ENCODE measurements around the gene ANKRD27. TPM values are rescaled to one million over a fixed set of nuclear protein-coding genes. Genes with fewer than 3 reads are reported as not detected.

Gene ANKRD27
- total and polyA plus RNA-seq, 4 donors: 13.8 to 20.7 (median 17.9) TPM

DNA sequence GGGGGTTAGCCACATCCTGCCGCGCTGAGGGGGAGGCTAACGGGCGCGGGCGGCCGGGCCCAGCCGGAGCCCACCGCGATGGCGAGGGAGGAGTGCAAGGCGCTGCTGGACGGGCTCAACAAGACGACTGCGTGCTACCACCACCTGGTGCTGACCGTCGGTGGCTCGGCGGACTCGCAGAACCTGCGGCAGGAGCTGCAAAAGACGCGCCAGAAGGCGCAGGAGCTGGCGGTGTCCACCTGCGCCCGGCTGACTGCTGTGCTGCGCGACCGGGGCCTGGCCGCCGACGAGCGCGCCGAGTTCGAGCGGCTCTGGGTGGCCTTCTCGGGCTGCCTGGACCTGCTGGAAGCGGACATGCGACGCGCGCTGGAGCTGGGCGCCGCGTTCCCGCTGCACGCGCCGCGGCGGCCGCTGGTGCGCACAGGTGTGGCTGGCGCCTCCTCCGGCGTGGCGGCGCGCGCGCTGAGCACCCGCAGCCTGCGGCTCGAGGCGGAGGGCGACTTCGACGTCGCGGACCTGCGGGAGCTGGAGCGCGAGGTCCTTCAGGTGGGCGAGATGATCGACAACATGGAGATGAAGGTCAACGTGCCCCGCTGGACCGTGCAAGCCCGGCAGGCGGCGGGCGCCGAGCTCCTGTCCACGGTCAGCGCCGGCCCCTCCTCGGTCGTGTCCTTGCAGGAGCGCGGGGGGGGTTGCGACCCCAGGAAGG lies 1.4 kb upstream of the ANKRD27 start:
- H3K9me3 ChIP-seq (ENCODE audit: control insufficient read depth, insufficient read depth, low read length): no peaks in the 10 kb centered on the region
- H3K27ac ChIP-seq (ENCODE audit: low read depth, low read length): no peak overlapping the region
- peaks cover 3% of the 10 kb centered on the region for H3K36me3 ChIP-seq (ENCODE audit: control insufficient read depth, insufficient read depth, low read length)
- 2% methylated on average over 93 of the region's 93 CpGs for WGBS (ENCODE audit: insufficient coverage)
- peaks cover 23% of the 10 kb centered on the region for H3K27me3 ChIP-seq (ENCODE audit: control insufficient read depth, insufficient read depth, low read length)
- H3K4me3 ChIP-seq (ENCODE audit: low read depth, low read length): no peak overlapping the region
- H3K4me1 ChIP-seq (ENCODE audit: control insufficient read depth, insufficient read depth, low read length): peaks cover 29% of the 10 kb centered on the region
- no peak for DNase-seq (ENCODE audit: low read depth in 4 of 6, low spot score in 6 of 6)

- H3K36me3 ChIP-seq (ENCODE audit: control insufficient read depth, insufficient read depth, low read length): peaks cover 3% of the 10 kb centered on the region
These were observed 773 bp upstream of the ANKRD27 start, which contains the start of gene RGS9BP for GRCh38 chr19:32675720-32676185. TSS of gene RGS9BP (plus strand) at chr19:32675848. CDS start at chr19:32676264, 416 bp downstream.

DNA sequence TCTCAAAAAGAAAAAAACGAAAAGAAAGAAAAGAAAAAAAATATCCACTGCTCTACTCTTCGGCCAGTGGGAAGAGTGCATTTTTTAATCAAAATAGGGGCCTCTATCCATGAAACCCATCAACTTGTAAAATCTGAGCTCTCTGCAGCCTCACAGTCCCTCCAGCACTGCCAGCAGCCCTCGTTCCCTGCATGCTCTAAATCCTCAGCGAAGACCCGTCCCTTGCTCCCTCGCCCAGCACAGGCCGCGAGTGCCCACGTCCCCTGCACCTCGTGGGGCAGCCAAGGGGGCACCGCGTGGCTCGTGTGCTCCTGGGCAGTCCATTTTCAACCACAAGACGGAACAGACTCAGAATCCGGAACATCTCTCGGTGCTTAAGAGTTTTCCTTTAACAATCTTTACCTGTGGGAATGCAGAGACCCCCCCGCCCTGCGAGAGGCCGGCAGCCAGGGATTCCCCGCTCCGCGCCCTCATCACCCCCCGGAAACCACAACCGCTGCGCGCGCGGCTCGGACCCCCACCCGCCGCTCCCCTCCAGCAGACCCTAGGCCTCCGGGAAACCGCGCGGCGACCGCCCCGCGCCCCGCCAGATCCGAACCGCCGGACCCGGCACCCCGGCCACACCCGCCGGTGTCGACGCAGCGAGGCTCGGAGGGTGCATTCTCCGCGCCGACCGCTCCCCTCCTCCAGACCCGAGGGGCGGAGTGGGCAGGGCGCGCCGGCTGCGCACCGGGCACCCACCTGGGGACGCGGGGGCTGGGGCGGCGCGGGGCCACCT lies 638 bp downstream of the ANKRD27 start:
- under 1% methylated on average over 65 of the region's 67 CpGs for WGBS (ENCODE audit: insufficient coverage)
- H3K36me3 ChIP-seq (ENCODE audit: control insufficient read depth, insufficient read depth, low read length): peaks cover 3% of the 10 kb centered on the region
- H3K27me3 ChIP-seq (ENCODE audit: control insufficient read depth, insufficient read depth, low read length): peaks cover 23% of the 10 kb centered on the region
- peaks cover 29% of the 10 kb centered on the region for H3K4me1 ChIP-seq (ENCODE audit: control insufficient read depth, insufficient read depth, low read length)
- H3K27ac ChIP-seq (ENCODE audit: low read depth, low read length): no peak overlapping the region
- H3K9me3 ChIP-seq (ENCODE audit: control insufficient read depth, insufficient read depth, low read length): no peaks in the 10 kb centered on the region
- peak overlapping the region; percentile 80 for H3K4me3 ChIP-seq (ENCODE audit: low read depth, low read length)
- DNase-seq (ENCODE audit: low read depth in 4 of 6, low spot score in 6 of 6): peak in 2 of 6 donors; percentile 30 to 34

More at GRCh38 chr19:32675720-32676185, 773 bp upstream of the ANKRD27 start, which contains the start of gene RGS9BP:
- Histone ChIP-seq H3K27me3 (ENCODE audit: control insufficient read depth, insufficient read depth, low read length) (peaks cover 23% of the 10 kb centered on the region), H3K9me3 (ENCODE audit: control insufficient read depth, insufficient read depth, low read length) (no peaks in the 10 kb centered on the region), H3K27ac (ENCODE audit: low read depth, low read length) (no peak within 1 kb of the TSS), H3K4me1 (ENCODE audit: control insufficient read depth, insufficient read depth, low read length) (peaks cover 29% of the 10 kb centered on the region), H3K4me3 (ENCODE audit: low read depth, low read length) (peak within 1 kb of the TSS; percentile 80)
- 1% methylated on average over 53 of the region's 53 CpGs for WGBS (ENCODE audit: insufficient coverage)
- peak in 2 of 6 donors; percentile 69 to 72 for DNase-seq (ENCODE audit: low read depth in 4 of 6, low spot score in 6 of 6)

DNA sequence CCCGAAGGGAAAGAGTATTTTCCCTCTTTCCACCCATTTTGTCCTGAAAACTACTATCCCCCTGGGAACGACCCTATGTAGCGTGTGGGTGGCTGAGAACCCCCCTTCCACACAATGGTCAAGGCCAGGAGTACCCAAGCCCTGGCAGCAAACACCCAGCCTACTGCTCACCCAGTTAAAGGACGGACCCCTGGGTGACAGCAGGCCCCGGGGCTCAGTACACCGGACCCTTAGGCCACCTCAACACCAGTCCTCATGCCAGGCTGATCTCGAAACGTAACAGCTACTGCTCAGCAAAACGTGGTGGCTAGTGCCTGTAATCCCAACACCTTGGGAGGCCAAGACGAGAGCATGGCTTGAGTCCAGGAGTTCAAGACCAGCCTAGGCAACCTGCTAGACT lies 1.4 kb downstream of the ANKRD27 start:
- no peak for DNase-seq (ENCODE audit: low read depth in 4 of 6, low spot score in 6 of 6)
- Histone ChIP-seq H3K4me1 (ENCODE audit: control insufficient read depth, insufficient read depth, low read length) (peaks cover 29% of the 10 kb centered on the region), H3K36me3 (ENCODE audit: control insufficient read depth, insufficient read depth, low read length) (peaks cover 3% of the 10 kb centered on the region), H3K27ac (ENCODE audit: low read depth, low read length) (no peak overlapping the region), H3K9me3 (ENCODE audit: control insufficient read depth, insufficient read depth, low read length) (no peaks in the 10 kb centered on the region), H3K27me3 (ENCODE audit: control insufficient read depth, insufficient read depth, low read length) (peaks cover 23% of the 10 kb centered on the region), H3K4me3 (ENCODE audit: low read depth, low read length) (no peak overlapping the region)
- 86% methylated on average over 8 of the region's 10 CpGs for WGBS (ENCODE audit: insufficient coverage)

DNA sequence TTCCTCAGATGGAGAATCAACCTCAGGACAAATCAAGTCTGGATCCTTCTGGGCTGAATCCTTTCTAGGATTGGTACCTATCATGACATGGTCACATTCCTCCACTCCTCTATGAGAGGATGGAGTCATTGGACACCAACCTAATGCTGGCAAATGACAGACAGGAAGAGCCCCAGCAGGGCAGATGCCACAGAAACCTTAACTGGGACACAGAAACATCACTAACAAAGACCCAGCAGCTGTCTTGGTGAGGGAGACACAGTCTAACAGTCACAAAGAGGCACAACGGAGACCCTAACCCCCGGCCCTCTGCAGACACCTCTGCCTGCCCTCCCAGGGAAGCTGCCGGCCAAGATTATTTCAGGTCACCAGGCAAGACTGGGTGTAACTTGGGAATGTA lies 2.1 kb downstream of the ANKRD27 start:
- Histone ChIP-seq H3K4me3 (ENCODE audit: low read depth, low read length) (no peak overlapping the region), H3K4me1 (ENCODE audit: control insufficient read depth, insufficient read depth, low read length) (peaks cover 29% of the 10 kb centered on the region), H3K27ac (ENCODE audit: low read depth, low read length) (no peak overlapping the region), H3K27me3 (ENCODE audit: control insufficient read depth, insufficient read depth, low read length) (peaks cover 23% of the 10 kb centered on the region), H3K36me3 (ENCODE audit: control insufficient read depth, insufficient read depth, low read length) (peaks cover 3% of the 10 kb centered on the region), H3K9me3 (ENCODE audit: control insufficient read depth, insufficient read depth, low read length) (no peaks in the 10 kb centered on the region)
- WGBS (ENCODE audit: insufficient coverage): 100% methylated on average over 1 of the region's 3 CpGs
- DNase-seq (ENCODE audit: low read depth in 4 of 6, low spot score in 6 of 6): no peak

- Histone ChIP-seq H3K27ac (ENCODE audit: low read depth, low read length) (no peak overlapping the region), H3K27me3 (ENCODE audit: control insufficient read depth, insufficient read depth, low read length) (peaks cover 15% of the 10 kb centered on the region), H3K4me1 (ENCODE audit: control insufficient read depth, insufficient read depth, low read length) (peaks cover 27% of the 10 kb centered on the region), H3K9me3 (ENCODE audit: control insufficient read depth, insufficient read depth, low read length) (no peaks in the 10 kb centered on the region), H3K4me3 (ENCODE audit: low read depth, low read length) (no peak overlapping the region), H3K36me3 (ENCODE audit: control insufficient read depth, insufficient read depth, low read length) (peaks cover 5% of the 10 kb centered on the region)
- DNase-seq (ENCODE audit: low read depth in 4 of 6, low spot score in 6 of 6): no peak
- WGBS (ENCODE audit: insufficient coverage): 78% methylated on average over 11 of the region's 14 CpGs
These were observed 2.9 kb downstream of the ANKRD27 start for GRCh38 chr19:32671883-32672593.

- H3K4me1 ChIP-seq (ENCODE audit: control insufficient read depth, insufficient read depth, low read length): peaks cover 12% of the 10 kb centered on the region
- H3K9me3 ChIP-seq (ENCODE audit: control insufficient read depth, insufficient read depth, low read length): no peaks in the 10 kb centered on the region
- no peaks in the 10 kb centered on the region for H3K27me3 ChIP-seq (ENCODE audit: control insufficient read depth, insufficient read depth, low read length)
- H3K36me3 ChIP-seq (ENCODE audit: control insufficient read depth, insufficient read depth, low read length): peaks cover 6% of the 10 kb centered on the region
- H3K27ac ChIP-seq (ENCODE audit: low read depth, low read length): no peak overlapping the region
- DNase-seq (ENCODE audit: low read depth in 4 of 6, low spot score in 6 of 6): peak in 1 of 6 donors; percentile 80
- no peak overlapping the region for H3K4me3 ChIP-seq (ENCODE audit: low read depth, low read length)
- WGBS (ENCODE audit: insufficient coverage): 85% methylated on average over 3 of the region's 3 CpGs
These were observed 5.7 kb downstream of the ANKRD27 start for GRCh38 chr19:32669310-32669709.

DNA sequence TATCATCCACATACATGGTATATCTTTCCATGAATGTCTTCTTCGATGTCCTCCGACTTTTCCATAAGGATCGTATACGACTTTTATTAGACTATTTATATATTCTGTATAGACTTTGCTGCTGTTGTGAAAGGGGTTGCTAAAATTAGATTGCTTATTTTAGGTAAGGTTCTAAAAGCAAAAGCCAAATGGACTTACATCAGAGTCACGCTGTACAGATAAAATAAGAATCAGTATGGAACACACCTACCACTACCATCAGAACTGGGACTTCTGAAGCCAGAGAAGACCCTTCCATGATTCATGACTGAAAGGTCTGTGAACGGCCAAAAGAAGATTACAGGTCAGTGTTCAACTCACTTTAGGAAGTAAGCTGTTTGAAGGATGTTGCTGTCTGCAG lies 8.9 kb downstream of the ANKRD27 start:
- DNase-seq (ENCODE audit: low read depth in 4 of 6, low spot score in 6 of 6): no peak
- Histone ChIP-seq H3K27ac (ENCODE audit: low read depth, low read length) (no peak overlapping the region), H3K36me3 (ENCODE audit: control insufficient read depth, insufficient read depth, low read length) (peaks cover 6% of the 10 kb centered on the region), H3K4me3 (ENCODE audit: low read depth, low read length) (no peak overlapping the region), H3K9me3 (ENCODE audit: control insufficient read depth, insufficient read depth, low read length) (no peaks in the 10 kb centered on the region), H3K27me3 (ENCODE audit: control insufficient read depth, insufficient read depth, low read length) (no peaks in the 10 kb centered on the region), H3K4me1 (ENCODE audit: control insufficient read depth, insufficient read depth, low read length) (no peaks in the 10 kb centered on the region)
- no CpG with 5 or more reads among the region's 6 CpGs for WGBS (ENCODE audit: insufficient coverage)

GRCh38 chr19:32662186-32662585 lies 12.8 kb downstream of the ANKRD27 start:
- peaks cover 18% of the 10 kb centered on the region for H3K36me3 ChIP-seq (ENCODE audit: control insufficient read depth, insufficient read depth, low read length)
- no peak overlapping the region for H3K4me3 ChIP-seq (ENCODE audit: low read depth, low read length)
- WGBS (ENCODE audit: insufficient coverage): no CpG with 5 or more reads among the region's 3 CpGs
- no peak overlapping the region for H3K27ac ChIP-seq (ENCODE audit: low read depth, low read length)
- no peaks in the 10 kb centered on the region for H3K27me3 ChIP-seq (ENCODE audit: control insufficient read depth, insufficient read depth, low read length)
- no peaks in the 10 kb centered on the region for H3K4me1 ChIP-seq (ENCODE audit: control insufficient read depth, insufficient read depth, low read length)
- H3K9me3 ChIP-seq (ENCODE audit: control insufficient read depth, insufficient read depth, low read length): no peaks in the 10 kb centered on the region
- DNase-seq (ENCODE audit: low read depth in 4 of 6, low spot score in 6 of 6): no peak
